Neural cell (in vitro differentiated cells): ENCODE data around the gene RAPGEF3.

ENCODE experiments used
- POLR2AphosphoS5 ChIP-seq: IDR thresholded peaks from 2 replicates; pipeline ENCODE4 v1.6.1; 2012
- RAD21 ChIP-seq: fragments of 450-650 bp; conservative IDR thresholded peaks from 2 replicates; pipeline ENCODE4 v1.6.1; 2014; ENCODE audit warnings: antibody characterized with exemption, mild to moderate bottlenecking, moderate library complexity
- TF ChIP-seq, protein P1 (sequence below): IDR thresholded peaks from 2 replicates; pipeline ENCODE4 v1.6.1; 2012; ENCODE audit warnings: borderline replicate concordance

DNA sequence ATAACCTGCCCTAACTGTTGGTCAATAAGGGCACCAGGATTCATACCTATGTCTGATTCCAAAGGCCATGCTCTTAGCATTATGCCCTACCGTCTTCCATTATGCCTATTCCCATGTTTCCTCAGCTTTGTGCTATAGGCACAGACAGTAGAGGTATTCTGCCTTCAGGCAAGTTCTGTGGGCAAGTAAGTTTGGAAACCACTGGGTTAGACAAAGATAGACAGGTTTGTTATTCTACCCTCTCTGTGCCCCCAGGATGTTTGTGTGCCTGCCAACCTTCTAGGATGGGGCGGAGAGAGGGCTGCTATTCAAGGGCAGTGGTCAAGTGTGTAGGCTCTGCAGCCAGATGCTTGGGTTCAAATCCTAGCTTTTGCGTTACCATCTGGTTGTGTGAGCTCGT lies 4.6 kb downstream of the RAPGEF3 start:
- TF ChIP-seq RAD21 (no peak), POLR2AphosphoS5 (no peak)
- TF ChIP-seq, protein P1, sequence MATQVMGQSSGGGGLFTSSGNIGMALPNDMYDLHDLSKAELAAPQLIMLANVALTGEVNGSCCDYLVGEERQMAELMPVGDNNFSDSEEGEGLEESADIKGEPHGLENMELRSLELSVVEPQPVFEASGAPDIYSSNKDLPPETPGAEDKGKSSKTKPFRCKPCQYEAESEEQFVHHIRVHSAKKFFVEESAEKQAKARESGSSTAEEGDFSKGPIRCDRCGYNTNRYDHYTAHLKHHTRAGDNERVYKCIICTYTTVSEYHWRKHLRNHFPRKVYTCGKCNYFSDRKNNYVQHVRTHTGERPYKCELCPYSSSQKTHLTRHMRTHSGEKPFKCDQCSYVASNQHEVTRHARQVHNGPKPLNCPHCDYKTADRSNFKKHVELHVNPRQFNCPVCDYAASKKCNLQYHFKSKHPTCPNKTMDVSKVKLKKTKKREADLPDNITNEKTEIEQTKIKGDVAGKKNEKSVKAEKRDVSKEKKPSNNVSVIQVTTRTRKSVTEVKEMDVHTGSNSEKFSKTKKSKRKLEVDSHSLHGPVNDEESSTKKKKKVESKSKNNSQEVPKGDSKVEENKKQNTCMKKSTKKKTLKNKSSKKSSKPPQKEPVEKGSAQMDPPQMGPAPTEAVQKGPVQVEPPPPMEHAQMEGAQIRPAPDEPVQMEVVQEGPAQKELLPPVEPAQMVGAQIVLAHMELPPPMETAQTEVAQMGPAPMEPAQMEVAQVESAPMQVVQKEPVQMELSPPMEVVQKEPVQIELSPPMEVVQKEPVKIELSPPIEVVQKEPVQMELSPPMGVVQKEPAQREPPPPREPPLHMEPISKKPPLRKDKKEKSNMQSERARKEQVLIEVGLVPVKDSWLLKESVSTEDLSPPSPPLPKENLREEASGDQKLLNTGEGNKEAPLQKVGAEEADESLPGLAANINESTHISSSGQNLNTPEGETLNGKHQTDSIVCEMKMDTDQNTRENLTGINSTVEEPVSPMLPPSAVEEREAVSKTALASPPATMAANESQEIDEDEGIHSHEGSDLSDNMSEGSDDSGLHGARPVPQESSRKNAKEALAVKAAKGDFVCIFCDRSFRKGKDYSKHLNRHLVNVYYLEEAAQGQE, result no peak
